ENCODE measurements around the gene LTBP3. TPM values are rescaled to one million over a fixed set of nuclear protein-coding genes. Genes with fewer than 3 reads are reported as not detected.

Gene LTBP3
- total and polyA plus RNA-seq, 2 donors (not counting 1 experiment from before 2014, with no cell fraction given): 37.3 to 40.4 TPM

DNA sequence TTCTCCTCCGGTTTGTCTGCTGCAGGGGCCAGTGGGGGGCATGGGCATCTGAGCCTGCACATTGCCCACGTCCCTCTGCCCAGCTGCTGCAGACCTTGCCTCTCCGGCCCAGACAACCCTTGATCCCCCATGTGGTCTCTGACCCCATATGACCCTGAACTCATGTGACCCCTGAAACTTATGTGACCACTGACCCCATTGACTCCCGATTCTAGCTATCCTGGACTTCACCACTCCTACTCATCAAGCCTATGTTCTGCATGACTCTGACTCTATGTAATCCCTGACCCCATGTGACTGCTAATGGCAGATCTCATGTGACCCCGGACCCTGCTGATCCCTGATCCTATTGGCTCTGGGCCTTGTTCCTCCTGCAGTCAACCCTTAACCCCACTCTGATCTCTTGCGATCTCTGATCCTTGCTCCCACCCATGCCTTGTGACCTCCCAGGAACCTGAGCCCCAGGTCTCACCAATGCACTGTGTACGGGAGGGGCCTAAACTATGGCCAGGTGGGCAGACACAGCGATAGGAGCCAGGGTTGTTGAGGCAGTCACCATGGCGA is 5.7 kb downstream of the LTBP3 start:
- H2AFZ ChIP-seq (ENCODE audit: low read length): no peak overlapping the region
- no peak overlapping the region for H3K9ac ChIP-seq (ENCODE audit: insufficient read depth, low read length)
- no peak overlapping the region for H3K4me3 ChIP-seq (replicated peaks in 1 of 4; ENCODE audit: control extremely low read depth in 1 of 4, insufficient read depth in 1 of 4, low read depth in 3 of 4, low read length in 4 of 4)
- no peaks in the 10 kb centered on the region for H3K9me3 ChIP-seq (ENCODE audit: control insufficient read depth, insufficient read depth, low read depth, low read length)
- no peak for DNase-seq (ENCODE audit: low read depth in 2 of 2)
- H3K27me3 ChIP-seq (ENCODE audit: control insufficient read depth, insufficient read depth, low read length): no peaks in the 10 kb centered on the region
- H3K27ac ChIP-seq (ENCODE audit: insufficient read depth, low read length): no peak overlapping the region
- no peak for TF ChIP-seq EZH2 (IDR thresholded peaks at IDR 0.05; ENCODE audit: low read length, missing control alignments)
- TF ChIP-seq, protein P1, sequence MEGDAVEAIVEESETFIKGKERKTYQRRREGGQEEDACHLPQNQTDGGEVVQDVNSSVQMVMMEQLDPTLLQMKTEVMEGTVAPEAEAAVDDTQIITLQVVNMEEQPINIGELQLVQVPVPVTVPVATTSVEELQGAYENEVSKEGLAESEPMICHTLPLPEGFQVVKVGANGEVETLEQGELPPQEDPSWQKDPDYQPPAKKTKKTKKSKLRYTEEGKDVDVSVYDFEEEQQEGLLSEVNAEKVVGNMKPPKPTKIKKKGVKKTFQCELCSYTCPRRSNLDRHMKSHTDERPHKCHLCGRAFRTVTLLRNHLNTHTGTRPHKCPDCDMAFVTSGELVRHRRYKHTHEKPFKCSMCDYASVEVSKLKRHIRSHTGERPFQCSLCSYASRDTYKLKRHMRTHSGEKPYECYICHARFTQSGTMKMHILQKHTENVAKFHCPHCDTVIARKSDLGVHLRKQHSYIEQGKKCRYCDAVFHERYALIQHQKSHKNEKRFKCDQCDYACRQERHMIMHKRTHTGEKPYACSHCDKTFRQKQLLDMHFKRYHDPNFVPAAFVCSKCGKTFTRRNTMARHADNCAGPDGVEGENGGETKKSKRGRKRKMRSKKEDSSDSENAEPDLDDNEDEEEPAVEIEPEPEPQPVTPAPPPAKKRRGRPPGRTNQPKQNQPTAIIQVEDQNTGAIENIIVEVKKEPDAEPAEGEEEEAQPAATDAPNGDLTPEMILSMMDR (conservative IDR thresholded peaks at IDR 0.05 in 1 of 2, IDR thresholded peaks at IDR 0.05 in 1 of 2; ENCODE audit: low read depth in 1 of 2, low read length in 2 of 2): no peak
- H3K36me3 ChIP-seq (ENCODE audit: control insufficient read depth, insufficient read depth, low read length): peaks cover 12% of the 10 kb centered on the region
- H3K4me2 ChIP-seq (ENCODE audit: extremely low read depth, insufficient read depth, low read length): no peak overlapping the region
- peaks cover 14% of the 10 kb centered on the region for H3K79me2 ChIP-seq (ENCODE audit: control insufficient read depth, insufficient read depth, low read length)
- H4K20me1 ChIP-seq (ENCODE audit: control insufficient read depth, extremely low read depth, insufficient read depth, low read length): no peaks in the 10 kb centered on the region
- H3K4me1 ChIP-seq (ENCODE audit: control insufficient read depth, extremely low read depth, insufficient read depth, low read length): peaks cover 21% of the 10 kb centered on the region

DNA sequence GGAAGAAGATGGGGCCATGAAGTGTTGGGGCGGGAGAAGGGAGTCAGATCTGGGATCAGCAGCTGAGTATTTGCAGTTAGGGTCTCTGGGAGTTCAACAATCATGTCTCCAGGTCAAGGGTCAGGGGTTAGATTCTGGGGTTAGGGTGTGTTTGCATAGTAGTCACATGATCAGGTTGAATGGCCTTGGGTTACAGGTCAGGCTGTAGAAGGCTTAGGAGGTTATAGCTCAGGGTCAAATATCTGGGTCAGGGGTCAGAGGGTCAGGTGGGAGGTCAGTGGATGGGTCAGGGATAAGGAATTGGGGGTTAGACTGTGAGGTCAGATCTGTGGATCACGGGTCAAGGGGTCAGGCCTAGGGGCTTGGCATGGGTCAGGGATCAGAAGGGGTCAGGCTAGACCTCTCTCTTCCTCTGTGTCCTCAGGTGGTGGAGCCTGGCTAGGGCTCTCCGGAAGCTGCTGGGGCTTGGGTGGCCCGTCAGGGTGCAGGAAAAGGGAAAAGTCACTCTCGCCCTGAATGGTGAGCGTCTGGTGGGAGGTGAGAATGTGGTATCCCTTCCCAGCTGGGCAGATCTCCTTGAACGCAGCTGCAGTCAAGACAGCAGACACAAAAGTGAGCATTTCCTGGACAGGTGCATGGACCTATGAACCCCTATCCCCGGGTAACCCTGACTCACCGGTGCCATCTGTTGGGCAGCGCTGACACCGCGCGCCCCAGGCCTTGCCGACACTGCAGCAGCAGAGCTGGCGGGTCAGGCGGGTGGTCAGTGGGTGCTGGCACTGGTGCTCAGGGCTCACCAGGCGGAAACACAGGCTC is 6.4 kb downstream of the LTBP3 start:
- Histone ChIP-seq H3K9ac (ENCODE audit: insufficient read depth, low read length) (no peak overlapping the region), H2AFZ (ENCODE audit: low read length) (no peak overlapping the region)

DNA sequence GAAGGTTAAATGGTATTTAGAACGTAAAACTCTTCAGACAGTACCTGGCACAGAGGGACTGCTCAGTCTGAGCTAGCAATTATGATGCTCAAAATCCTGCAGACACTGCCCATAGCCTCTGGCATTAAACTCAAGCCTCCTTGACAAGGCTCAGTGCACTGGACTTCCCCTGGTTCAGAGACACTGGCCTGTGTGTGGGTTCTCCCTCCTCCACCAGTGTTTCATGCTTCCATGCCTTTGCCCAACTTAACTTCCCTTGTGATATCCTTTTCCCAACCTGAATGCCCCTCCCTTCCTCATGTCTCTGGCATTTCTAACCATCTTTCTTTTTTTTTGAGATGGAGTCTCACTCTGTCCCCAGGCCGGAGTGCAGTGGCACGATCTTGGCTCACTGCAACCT is 9.1 kb downstream of the LTBP3 start:
- no peak overlapping the region for H3K4me2 ChIP-seq (ENCODE audit: extremely low read depth, insufficient read depth, low read length)
- H3K4me3 ChIP-seq (replicated peaks in 1 of 4; ENCODE audit: control extremely low read depth in 1 of 4, insufficient read depth in 1 of 4, low read depth in 3 of 4, low read length in 4 of 4): no peak overlapping the region
- H3K4me1 ChIP-seq (ENCODE audit: control insufficient read depth, extremely low read depth, insufficient read depth, low read length): no peaks in the 10 kb centered on the region
- H3K9ac ChIP-seq (ENCODE audit: insufficient read depth, low read length): no peak overlapping the region
- H3K27ac ChIP-seq (ENCODE audit: insufficient read depth, low read length): no peak overlapping the region
- no peaks in the 10 kb centered on the region for H3K9me3 ChIP-seq (ENCODE audit: control insufficient read depth, insufficient read depth, low read depth, low read length)
- H4K20me1 ChIP-seq (ENCODE audit: control insufficient read depth, extremely low read depth, insufficient read depth, low read length): no peaks in the 10 kb centered on the region
- H3K79me2 ChIP-seq (ENCODE audit: control insufficient read depth, insufficient read depth, low read length): no peaks in the 10 kb centered on the region
- H3K36me3 ChIP-seq (ENCODE audit: control insufficient read depth, insufficient read depth, low read length): peaks cover 23% of the 10 kb centered on the region
- H3K27me3 ChIP-seq (ENCODE audit: control insufficient read depth, insufficient read depth, low read length): no peaks in the 10 kb centered on the region
- TF ChIP-seq EZH2 (IDR thresholded peaks at IDR 0.05; ENCODE audit: low read length, missing control alignments): no peak
- TF ChIP-seq, protein P1 (conservative IDR thresholded peaks at IDR 0.05 in 1 of 2, IDR thresholded peaks at IDR 0.05 in 1 of 2; ENCODE audit: low read depth in 1 of 2, low read length in 2 of 2): no peak
- H2AFZ ChIP-seq (ENCODE audit: low read length): no peak overlapping the region
- no peak for DNase-seq (ENCODE audit: low read depth in 2 of 2)

More for the DNA sequence above, 6.4 kb downstream of the LTBP3 start:
- Histone ChIP-seq H4K20me1 (ENCODE audit: control insufficient read depth, extremely low read depth, insufficient read depth, low read length) (no peaks in the 10 kb centered on the region), H3K27me3 (ENCODE audit: control insufficient read depth, insufficient read depth, low read length) (no peaks in the 10 kb centered on the region), H3K4me2 (ENCODE audit: extremely low read depth, insufficient read depth, low read length) (no peak overlapping the region), H3K4me3 (replicated peaks in 1 of 4; ENCODE audit: control extremely low read depth in 1 of 4, insufficient read depth in 1 of 4, low read depth in 3 of 4, low read length in 4 of 4) (no peak overlapping the region), H3K9me3 (ENCODE audit: control insufficient read depth, insufficient read depth, low read depth, low read length) (no peaks in the 10 kb centered on the region), H3K79me2 (ENCODE audit: control insufficient read depth, insufficient read depth, low read length) (peaks cover 8% of the 10 kb centered on the region), H3K4me1 (ENCODE audit: control insufficient read depth, extremely low read depth, insufficient read depth, low read length) (peaks cover 21% of the 10 kb centered on the region), H3K27ac (ENCODE audit: insufficient read depth, low read length) (no peak overlapping the region), H3K36me3 (ENCODE audit: control insufficient read depth, insufficient read depth, low read length) (peaks cover 13% of the 10 kb centered on the region)
- no peak for TF ChIP-seq EZH2 (IDR thresholded peaks at IDR 0.05; ENCODE audit: low read length, missing control alignments)
- TF ChIP-seq, protein P1 (conservative IDR thresholded peaks at IDR 0.05 in 1 of 2, IDR thresholded peaks at IDR 0.05 in 1 of 2; ENCODE audit: low read depth in 1 of 2, low read length in 2 of 2): peak; percentile 27 to 37
- DNase-seq (ENCODE audit: low read depth in 2 of 2): peak in 1 of 2 donors; percentile 23
